H9 (cell line): ENCODE measurements around the gene SPINK6. TPM values are rescaled to one million over a fixed set of nuclear protein-coding genes. Genes with fewer than 3 reads are reported as not detected.

ENCODE experiments used
- DNase-seq: peaks from one replicate; pipeline ENCODE4 v3.0.0-alpha.2; 2017
- H2AFZ ChIP-seq: one replicate; pipeline ENCODE4 v1.6.1; 2013; ENCODE audit warnings: mild to moderate bottlenecking, low read length, control low read depth, moderate library complexity
- H2AK5ac ChIP-seq: 2 replicates; pipeline ENCODE4 v1.6.1; 2013; ENCODE audit warnings: low read length, control low read depth, mixed read lengths; ENCODE audit not compliant: insufficient read length
- H2BK120ac ChIP-seq: one replicate; pipeline ENCODE4 v1.6.1; 2013; ENCODE audit warnings: low read depth, mild to moderate bottlenecking, low read length, control low read depth, inconsistent platforms; ENCODE audit not compliant: poor library complexity, severe bottlenecking
- H2BK12ac ChIP-seq: 2 replicates; pipeline ENCODE4 v1.6.1; 2013; ENCODE audit warnings: low read length, control low read depth, mixed read lengths, low read depth; ENCODE audit not compliant: insufficient read length
- H2BK15ac ChIP-seq: 2 replicates; pipeline ENCODE4 v1.6.1; 2013; ENCODE audit warnings: low read depth, low read length, control low read depth
- H2BK20ac ChIP-seq: one replicate; pipeline ENCODE4 v1.6.1; 2013; ENCODE audit warnings: low read depth, mild to moderate bottlenecking, low read length, control low read depth, inconsistent platforms; ENCODE audit not compliant: poor library complexity, severe bottlenecking
- H2BK5ac ChIP-seq: 2 replicates; pipeline ENCODE4 v1.6.1; 2013; ENCODE audit warnings: low read length, control low read depth, mixed read lengths; ENCODE audit not compliant: insufficient read length
- H3K14ac ChIP-seq: 2 replicates; pipeline ENCODE4 v1.6.1; 2013; ENCODE audit warnings: low read length, control low read depth; ENCODE audit not compliant: insufficient read depth
- H3K18ac ChIP-seq: 2 replicates; pipeline ENCODE4 v1.6.1; 2013; ENCODE audit warnings: low read depth, mild to moderate bottlenecking, mixed read lengths, low read length, control low read depth; ENCODE audit not compliant: insufficient read length
- H3K23ac ChIP-seq: 2 replicates; pipeline ENCODE4 v1.6.1; 2013; ENCODE audit warnings: low read length, control low read depth, mixed read lengths, low read depth; ENCODE audit not compliant: insufficient read length
- H3K23me2 ChIP-seq: 2 replicates; pipeline ENCODE4 v1.6.1; 2013; ENCODE audit warnings: low read depth, mild to moderate bottlenecking, mixed read lengths, low read length, control low read depth; ENCODE audit not compliant: insufficient read length, poor library complexity, severe bottlenecking
- H3K27ac ChIP-seq: 2 replicates; pipeline ENCODE4 v1.5.1; 2013; ENCODE audit warnings: low read length, control low read depth, mixed read lengths, low read depth; ENCODE audit not compliant: insufficient read length
- H3K27me3 ChIP-seq: 2 replicates; pipeline ENCODE4 v1.6.1; 2013; ENCODE audit warnings: low read length, control low read depth, inconsistent platforms; ENCODE audit not compliant: insufficient read depth
- H3K4ac ChIP-seq: 2 replicates; pipeline ENCODE4 v1.6.1; 2013; ENCODE audit warnings: low read depth, mild to moderate bottlenecking, control low read depth, inconsistent platforms, low read length, moderate library complexity
- H3K4me1 ChIP-seq: 2 replicates; pipeline ENCODE4 v1.6.1; 2013; ENCODE audit warnings: low read length, control low read depth, inconsistent platforms; ENCODE audit not compliant: insufficient read depth
- H3K4me2 ChIP-seq: 2 replicates; pipeline ENCODE4 v1.6.1; 2013; ENCODE audit warnings: low read length, control low read depth, mixed read lengths; ENCODE audit not compliant: insufficient read length, insufficient read depth
- H3K56ac ChIP-seq: 2 replicates; pipeline ENCODE4 v1.6.1; 2013; ENCODE audit warnings: low read depth, mild to moderate bottlenecking, mixed read lengths, low read length, control low read depth; ENCODE audit not compliant: insufficient read length
- H3K79me1 ChIP-seq: 2 replicates; pipeline ENCODE4 v1.6.1; 2013; ENCODE audit warnings: low read depth, mild to moderate bottlenecking, moderate library complexity, low read length, control low read depth, inconsistent platforms; ENCODE audit not compliant: insufficient read depth, poor library complexity, severe bottlenecking
- H3K79me2 ChIP-seq: 2 replicates; pipeline ENCODE4 v1.6.1; 2013; ENCODE audit warnings: low read length, control low read depth, inconsistent platforms; ENCODE audit not compliant: insufficient read depth
- H3K9ac ChIP-seq: 2 replicates; pipeline ENCODE4 v1.6.1; 2013; ENCODE audit warnings: low read length, control low read depth, mixed read lengths; ENCODE audit not compliant: insufficient read length; ENCODE audit errors: extremely low read depth
- H3K9me3 ChIP-seq: one replicate; pipeline ENCODE4 v1.6.1; 2013; ENCODE audit warnings: low read depth, low read length, inconsistent platforms; ENCODE audit not compliant: control insufficient read depth
- H3T11ph ChIP-seq: one replicate; pipeline ENCODE4 v1.6.1; 2013; ENCODE audit warnings: mild to moderate bottlenecking, low read length, control low read depth, inconsistent platforms
- H4K20me1 ChIP-seq: one replicate; pipeline ENCODE4 v1.6.1; 2013; ENCODE audit not compliant: control insufficient read depth, insufficient read length, insufficient read depth
- H4K5ac ChIP-seq: 2 replicates; pipeline ENCODE4 v1.6.1; 2013; ENCODE audit warnings: low read depth, mild to moderate bottlenecking, mixed read lengths, low read length, control low read depth; ENCODE audit not compliant: insufficient read length
- H4K8ac ChIP-seq: replicated peaks from 2 replicates; pipeline ENCODE4 v1.6.1; 2013; ENCODE audit warnings: low read length, control low read depth, mixed read lengths, low read depth; ENCODE audit not compliant: insufficient read length
- H4K91ac ChIP-seq: 2 replicates; pipeline ENCODE4 v1.6.1; 2013; ENCODE audit warnings: low read depth, mild to moderate bottlenecking, moderate library complexity, mixed read lengths, low read length, control low read depth; ENCODE audit not compliant: insufficient read length
- H3K27ac Mint-ChIP-seq, 3 experiments: 2 replicates in 2 of 3; 3 replicates in 1 of 3; pipeline ENCODE4 v1.8.0; 2020 to 2021; ENCODE audit warnings: mixed read lengths in 3 of 3, mild to moderate bottlenecking in 1 of 3, moderate library complexity in 1 of 3
- H3K27me3 Mint-ChIP-seq: 2 replicates; pipeline ENCODE4 v1.8.0; 2021; ENCODE audit warnings: low read depth, mild to moderate bottlenecking, moderate library complexity, mixed read lengths
- H3K36me3 Mint-ChIP-seq, 3 experiments: 2 replicates in 2 of 3; 3 replicates in 1 of 3; pipeline ENCODE4 v1.8.0; 2020 to 2021; ENCODE audit warnings: low read depth in 3 of 3, mixed read lengths in 3 of 3; ENCODE audit not compliant: insufficient read depth in 1 of 3
- H3K4me1 Mint-ChIP-seq, 2 experiments: 2 replicates each; pipeline ENCODE4 v1.8.0; 2020; ENCODE audit warnings: mixed read lengths in 2 of 2
- H3K4me3 Mint-ChIP-seq, 2 experiments: 2 replicates in 1 of 2; 3 replicates in 1 of 2; pipeline ENCODE4 v1.8.0; 2020 to 2021; ENCODE audit warnings: mild to moderate bottlenecking in 2 of 2, mixed read lengths in 2 of 2, moderate library complexity in 1 of 2
- H3K9me3 Mint-ChIP-seq, 2 experiments: 2 replicates in 1 of 2; 3 replicates in 1 of 2; pipeline ENCODE4 v1.8.0; 2020; ENCODE audit warnings: mild to moderate bottlenecking in 2 of 2, mixed read lengths in 2 of 2, moderate library complexity in 1 of 2
- WGBS: extraction: QIAGEN DNeasy Blood & Tissue Kit; methylation state at CpG from one replicate; pipeline ENCODE4 v1.1.7; 2013; ENCODE audit warnings: missing lambda C conversion rate, low lambda C conversion rate, mixed read lengths; ENCODE audit not compliant: insufficient read length; ENCODE audit errors: extremely low coverage; 5-methylcytosine and 5-hydroxymethylcytosine counted together
- total RNA-seq: library from RNA; stranded (reverse); gene quantifications from 2 replicates; pipeline ENCODE4 v1.2.1, GENCODE V29; 2021
- TF ChIP-seq, protein P1 (sequence below): fragments of 200-600 bp; sonication (generic); conservative IDR thresholded peaks from 3 replicates; pipeline ENCODE4 v1.8.0; 2021; ENCODE audit warnings: antibody characterized with exemption, mild to moderate bottlenecking

SPINK6 gene
- total RNA-seq, 1 experiment from 2014 or later = not detected

DNA sequence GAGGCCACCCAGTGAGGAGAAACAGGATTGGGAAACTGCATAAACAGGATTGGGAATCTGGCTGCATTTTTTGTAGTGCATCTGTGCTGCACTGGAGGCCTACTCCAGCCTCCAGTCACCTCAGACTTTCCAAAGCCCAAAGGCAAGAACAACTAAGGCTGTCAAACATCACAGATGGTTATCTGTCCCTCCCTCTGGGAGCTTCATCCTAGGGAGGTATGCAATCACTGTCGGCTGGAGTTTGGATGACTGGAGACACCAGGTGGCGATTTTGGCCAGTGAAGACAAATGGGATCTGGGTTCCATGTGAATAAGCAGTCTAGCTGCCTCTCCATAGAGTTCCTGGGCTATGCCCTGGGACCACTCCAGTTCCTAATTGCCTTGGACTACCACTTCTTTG, 56.4 kb downstream of the SPINK6 start:
- no peak overlapping the region for H4K5ac ChIP-seq

More for the DNA sequence above, 56.4 kb downstream of the SPINK6 start:
- H3K4me3 Mint-ChIP-seq = no peak overlapping the region
- Histone ChIP-seq H3K23ac (no peak overlapping the region), H2BK20ac (no peak overlapping the region), H3K4me2 (no peak overlapping the region), H3K27me3 (no peaks in the 10 kb centered on the region), H4K91ac (no peak overlapping the region), H2AFZ (no peak overlapping the region), H2BK12ac (no peak overlapping the region), H3K9ac (no peak overlapping the region), H2BK5ac (no peak overlapping the region), H3K27ac (no peak overlapping the region), H3K9me3 (no peaks in the 10 kb centered on the region), H3K79me1 (no peaks in the 10 kb centered on the region), H2BK15ac (no peak overlapping the region), H2BK120ac (no peak overlapping the region), H3K4me1 (no peaks in the 10 kb centered on the region), H3T11ph (no peak overlapping the region), H3K14ac (no peak overlapping the region), H2AK5ac (no peak overlapping the region), H4K20me1 (no peaks in the 10 kb centered on the region), H3K18ac (no peak overlapping the region), H3K79me2 (no peaks in the 10 kb centered on the region), H3K56ac (no peak overlapping the region), H4K8ac (no peak overlapping the region), H3K4ac (no peak overlapping the region), H3K23me2 (no peaks in the 10 kb centered on the region)
- no peak overlapping the region for H3K27ac Mint-ChIP-seq
- DNase-seq = no peak
- H3K4me1 Mint-ChIP-seq = no peaks in the 10 kb centered on the region
- peaks cover 2% of the 10 kb centered on the region; the same call in 1 of the 2 replicates for H3K27me3 Mint-ChIP-seq
- H3K36me3 Mint-ChIP-seq = peaks cover 0 to 7% (median 4%) of the 10 kb centered on the region in 3 experiments; a peak in 3 of 7 replicates
- H3K9me3 Mint-ChIP-seq = peaks cover 19 to 21% of the 10 kb centered on the region in 2 experiments
- WGBS = no CpG with 5 or more reads among the region's 2 CpGs
- TF ChIP-seq, protein P1, sequence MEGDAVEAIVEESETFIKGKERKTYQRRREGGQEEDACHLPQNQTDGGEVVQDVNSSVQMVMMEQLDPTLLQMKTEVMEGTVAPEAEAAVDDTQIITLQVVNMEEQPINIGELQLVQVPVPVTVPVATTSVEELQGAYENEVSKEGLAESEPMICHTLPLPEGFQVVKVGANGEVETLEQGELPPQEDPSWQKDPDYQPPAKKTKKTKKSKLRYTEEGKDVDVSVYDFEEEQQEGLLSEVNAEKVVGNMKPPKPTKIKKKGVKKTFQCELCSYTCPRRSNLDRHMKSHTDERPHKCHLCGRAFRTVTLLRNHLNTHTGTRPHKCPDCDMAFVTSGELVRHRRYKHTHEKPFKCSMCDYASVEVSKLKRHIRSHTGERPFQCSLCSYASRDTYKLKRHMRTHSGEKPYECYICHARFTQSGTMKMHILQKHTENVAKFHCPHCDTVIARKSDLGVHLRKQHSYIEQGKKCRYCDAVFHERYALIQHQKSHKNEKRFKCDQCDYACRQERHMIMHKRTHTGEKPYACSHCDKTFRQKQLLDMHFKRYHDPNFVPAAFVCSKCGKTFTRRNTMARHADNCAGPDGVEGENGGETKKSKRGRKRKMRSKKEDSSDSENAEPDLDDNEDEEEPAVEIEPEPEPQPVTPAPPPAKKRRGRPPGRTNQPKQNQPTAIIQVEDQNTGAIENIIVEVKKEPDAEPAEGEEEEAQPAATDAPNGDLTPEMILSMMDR = no peak
